ENCODE data around the gene TYW5.

GRCh38 chr2:199999166-199999565, 43.9 kb upstream of the TYW5 start:
- TF ChIP-seq CTCF (IDR thresholded peaks at IDR 0.05) (no peak), POLR2A (IDR thresholded peaks at IDR 0.05) (no peak)

Measured in testis (tissue), 2 donors.